Measurements from ENCODE around the gene KRT84. TPM values are rescaled to one million over a fixed set of nuclear protein-coding genes. Genes with fewer than 3 reads are reported as not detected.
"Not testable (repeated sequence)": the region's sequence is repeated elsewhere in the genome, so short reads cannot be mapped to it uniquely, and the experiment has no call there.

Gene KRT84
- polyA plus RNA-seq, 3 donors = not detected

- H3K9me3 Mint-ChIP-seq = peaks cover 0 to 3% (median 1%) of the 10 kb centered on the region in 7 donors
- no peaks in the 10 kb centered on the region for H3K36me3 Mint-ChIP-seq
- TF ChIP-seq, protein P1, sequence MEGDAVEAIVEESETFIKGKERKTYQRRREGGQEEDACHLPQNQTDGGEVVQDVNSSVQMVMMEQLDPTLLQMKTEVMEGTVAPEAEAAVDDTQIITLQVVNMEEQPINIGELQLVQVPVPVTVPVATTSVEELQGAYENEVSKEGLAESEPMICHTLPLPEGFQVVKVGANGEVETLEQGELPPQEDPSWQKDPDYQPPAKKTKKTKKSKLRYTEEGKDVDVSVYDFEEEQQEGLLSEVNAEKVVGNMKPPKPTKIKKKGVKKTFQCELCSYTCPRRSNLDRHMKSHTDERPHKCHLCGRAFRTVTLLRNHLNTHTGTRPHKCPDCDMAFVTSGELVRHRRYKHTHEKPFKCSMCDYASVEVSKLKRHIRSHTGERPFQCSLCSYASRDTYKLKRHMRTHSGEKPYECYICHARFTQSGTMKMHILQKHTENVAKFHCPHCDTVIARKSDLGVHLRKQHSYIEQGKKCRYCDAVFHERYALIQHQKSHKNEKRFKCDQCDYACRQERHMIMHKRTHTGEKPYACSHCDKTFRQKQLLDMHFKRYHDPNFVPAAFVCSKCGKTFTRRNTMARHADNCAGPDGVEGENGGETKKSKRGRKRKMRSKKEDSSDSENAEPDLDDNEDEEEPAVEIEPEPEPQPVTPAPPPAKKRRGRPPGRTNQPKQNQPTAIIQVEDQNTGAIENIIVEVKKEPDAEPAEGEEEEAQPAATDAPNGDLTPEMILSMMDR (IDR thresholded peaks at IDR 0.05) = no peak
- H3K27ac Mint-ChIP-seq = no peak overlapping the region
- H3K9me3 ChIP-seq (replicated peaks in 1 of 2; ENCODE audit: control insufficient read depth in 1 of 2, insufficient read depth in 1 of 2, low read length in 2 of 2) = no peaks in the 10 kb centered on the region
- H3K36me3 ChIP-seq (replicated peaks in 1 of 2; ENCODE audit: control insufficient read depth in 1 of 2, insufficient read depth in 2 of 2, low read length in 2 of 2) = no peaks in the 10 kb centered on the region
- no peak for DNase-seq
- H3K79me2 ChIP-seq (ENCODE audit: insufficient read depth, low read length) = no peaks in the 10 kb centered on the region
- H3K4me3 Mint-ChIP-seq = no peak overlapping the region
- H3K27ac ChIP-seq (ENCODE audit: low read depth in 1 of 2, low read length in 2 of 2) = no peak overlapping the region
- H3K4me1 Mint-ChIP-seq = peaks cover 4% of the 10 kb centered on the region
- H4K20me1 ChIP-seq (ENCODE audit: insufficient read depth, low read length) = no peaks in the 10 kb centered on the region
- peaks cover 2 to 12% (median 11%) of the 10 kb centered on the region in 3 donors for H3K27me3 Mint-ChIP-seq (ENCODE audit: low read depth in 3 of 3)
- intact Hi-C loops (cut with micrococcal nuclease) = no loop called here
- WGBS (ENCODE audit: insufficient coverage) = 64% methylated on average over 2 of the region's 4 CpGs
- H3K4me2 ChIP-seq (replicated peaks; ENCODE audit: extremely low read depth, low read length, poor library complexity, severe bottlenecking) = no peak overlapping the region
- H3K4me1 ChIP-seq (ENCODE audit: control insufficient read depth in 1 of 2, insufficient read depth in 2 of 2, low read length in 2 of 2) = no peaks in the 10 kb centered on the region
- H3K4me3 ChIP-seq (replicated peaks in 1 of 3; ENCODE audit: low read depth in 2 of 3, low read length in 3 of 3) = no peak overlapping the region
- H2AFZ ChIP-seq (ENCODE audit: insufficient read depth, low read depth, low read length, poor library complexity, severe bottlenecking) = no peak overlapping the region
- H3K9ac ChIP-seq (ENCODE audit: insufficient read depth, low read length, poor library complexity, severe bottlenecking) = no peak overlapping the region
- H3K27me3 ChIP-seq (ENCODE audit: control insufficient read depth in 2 of 2, insufficient read depth in 2 of 2, low read length in 2 of 2) = no peaks in the 10 kb centered on the region
Observed at GRCh38 chr12:52413202-52413601, 27.8 kb upstream of the KRT84 start.

DNA sequence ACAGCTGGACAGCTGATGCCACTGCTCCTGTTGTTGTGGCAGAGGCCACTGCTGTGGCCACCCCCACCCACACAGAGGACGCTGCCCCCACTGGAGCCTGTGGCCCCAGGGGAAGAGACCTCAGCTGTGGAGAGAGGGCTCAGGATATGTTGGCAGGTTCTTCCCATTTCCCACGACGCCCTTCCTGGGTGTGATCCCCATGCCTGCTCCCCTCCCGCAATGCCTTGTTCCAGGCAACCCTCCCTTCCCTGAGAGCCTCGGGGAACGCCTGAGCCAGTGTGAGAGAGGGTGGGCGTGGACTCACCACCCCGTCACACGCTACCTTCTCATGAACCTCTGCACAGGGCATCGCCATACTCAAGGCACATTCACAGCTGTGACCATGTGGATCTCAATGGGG lies 26.4 kb upstream of the KRT84 start:
- DNase-seq = no peak
- Mint-ChIP-seq H3K4me1 (peaks cover 4% of the 10 kb centered on the region), H3K4me3 (no peak overlapping the region), H3K27ac (no peak overlapping the region), H3K9me3 (peaks cover 0 to 3% (median 1%) of the 10 kb centered on the region in 7 donors), H3K36me3 (no peaks in the 10 kb centered on the region), H3K27me3 (ENCODE audit: low read depth in 3 of 3) (peaks cover 6 to 15% (median 12%) of the 10 kb centered on the region in 3 donors)
- no peaks in the 10 kb centered on the region for H3K36me3 ChIP-seq (replicated peaks in 1 of 2; ENCODE audit: control insufficient read depth in 1 of 2, insufficient read depth in 2 of 2, low read length in 2 of 2)
- no peaks in the 10 kb centered on the region for H3K79me2 ChIP-seq (ENCODE audit: insufficient read depth, low read length)
- H2AFZ ChIP-seq (ENCODE audit: insufficient read depth, low read depth, low read length, poor library complexity, severe bottlenecking) = no peak overlapping the region
- no peak overlapping the region for H3K4me3 ChIP-seq (replicated peaks in 1 of 3; ENCODE audit: low read depth in 2 of 3, low read length in 3 of 3)
- no peaks in the 10 kb centered on the region for H3K9me3 ChIP-seq (replicated peaks in 1 of 2; ENCODE audit: control insufficient read depth in 1 of 2, insufficient read depth in 1 of 2, low read length in 2 of 2)
- H3K4me2 ChIP-seq (replicated peaks; ENCODE audit: extremely low read depth, low read length, poor library complexity, severe bottlenecking) = no peak overlapping the region
- no peaks in the 10 kb centered on the region for H3K27me3 ChIP-seq (ENCODE audit: control insufficient read depth in 2 of 2, insufficient read depth in 2 of 2, low read length in 2 of 2)
- H4K20me1 ChIP-seq (ENCODE audit: insufficient read depth, low read length) = no peaks in the 10 kb centered on the region
- no peak overlapping the region for H3K9ac ChIP-seq (ENCODE audit: insufficient read depth, low read length, poor library complexity, severe bottlenecking)
- no peak overlapping the region for H3K27ac ChIP-seq (ENCODE audit: low read depth in 1 of 2, low read length in 2 of 2)
- WGBS (ENCODE audit: insufficient coverage) = no CpG with 5 or more reads among the region's 10 CpGs
- intact Hi-C loops (cut with micrococcal nuclease) = no loop called here
- H3K4me1 ChIP-seq (ENCODE audit: control insufficient read depth in 1 of 2, insufficient read depth in 2 of 2, low read length in 2 of 2) = no peaks in the 10 kb centered on the region
- TF ChIP-seq, protein P1 (IDR thresholded peaks at IDR 0.05) = no peak

DNA sequence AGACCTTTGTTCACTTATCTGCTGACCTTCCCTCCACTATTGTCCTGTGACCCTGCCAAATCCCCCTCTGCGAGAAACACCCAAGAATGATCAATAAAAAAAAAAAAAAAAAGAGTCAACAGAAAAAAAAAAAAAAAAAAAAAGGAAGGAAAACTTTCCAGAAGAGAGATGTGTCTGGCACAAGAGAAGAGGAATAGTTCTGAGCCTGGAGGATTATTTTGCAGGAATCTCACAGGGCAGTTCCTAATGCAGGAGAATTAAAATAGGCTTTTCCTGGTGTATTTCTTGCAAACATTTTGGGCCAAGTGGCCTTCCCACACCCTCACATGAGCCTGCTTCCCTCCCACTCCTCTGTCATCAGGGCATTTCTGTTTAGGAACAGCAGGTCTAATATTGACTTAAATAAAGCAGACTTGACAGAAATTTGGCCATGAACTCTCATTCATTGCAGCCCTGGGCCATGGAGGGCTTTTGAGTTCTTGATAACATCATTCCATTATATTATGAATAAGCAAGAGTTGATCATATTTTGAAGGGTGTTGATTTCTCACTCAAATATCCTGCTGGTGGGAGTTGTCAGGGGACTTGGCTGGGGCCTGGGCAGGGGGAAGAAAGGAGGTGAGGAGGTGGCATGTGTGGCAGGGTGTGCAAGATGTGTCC lies 25.3 kb upstream of the KRT84 start:
- H3K9me3 Mint-ChIP-seq; H3K4me2 ChIP-seq (replicated peaks; ENCODE audit: extremely low read depth, low read length, poor library complexity, severe bottlenecking); H3K9ac ChIP-seq (ENCODE audit: insufficient read depth, low read length, poor library complexity, severe bottlenecking); H3K27me3 ChIP-seq (ENCODE audit: control insufficient read depth in 2 of 2, insufficient read depth in 2 of 2, low read length in 2 of 2); H3K27ac Mint-ChIP-seq; H3K27ac ChIP-seq (ENCODE audit: low read depth in 1 of 2, low read length in 2 of 2); H3K36me3 Mint-ChIP-seq; H4K20me1 ChIP-seq (ENCODE audit: insufficient read depth, low read length); H3K4me1 Mint-ChIP-seq; H3K4me1 ChIP-seq (ENCODE audit: control insufficient read depth in 1 of 2, insufficient read depth in 2 of 2, low read length in 2 of 2); H2AFZ ChIP-seq (ENCODE audit: insufficient read depth, low read depth, low read length, poor library complexity, severe bottlenecking); H3K4me3 Mint-ChIP-seq; H3K4me3 ChIP-seq (replicated peaks in 1 of 3; ENCODE audit: low read depth in 2 of 3, low read length in 3 of 3); H3K9me3 ChIP-seq (replicated peaks in 1 of 2; ENCODE audit: control insufficient read depth in 1 of 2, insufficient read depth in 1 of 2, low read length in 2 of 2); intact Hi-C loops (cut with micrococcal nuclease); H3K36me3 ChIP-seq (replicated peaks in 1 of 2; ENCODE audit: control insufficient read depth in 1 of 2, insufficient read depth in 2 of 2, low read length in 2 of 2); H3K79me2 ChIP-seq (ENCODE audit: insufficient read depth, low read length); DNase-seq: not testable (repeated sequence)
- H3K27me3 Mint-ChIP-seq (ENCODE audit: low read depth in 3 of 3) = peaks cover 6 to 15% (median 12%) of the 10 kb centered on the region in 3 donors
- no CpG with 5 or more reads among the region's 1 CpG for WGBS (ENCODE audit: insufficient coverage)

All from CD14-positive monocyte (primary cell).